PC-9 (cell line): Measurements from ENCODE around the gene PLIN4. TPM values are rescaled to one million over a fixed set of nuclear protein-coding genes. Genes with fewer than 3 reads are reported as not detected.

ENCODE experiments used
- BruUV-seq: library from RNA; stranded (reverse); fragments of 400-500 nt; replicated peaks from 2 replicates; lab custom pipeline; 2021; lab: Mats Ljungman, UMichigan
- CTCF ChIA-PET: fragments of 300-600 bp; sonication (Branson Sonifier 250); formaldehyde crosslinking; loops from one replicate; lab custom pipeline; 2022; ENCODE audit warnings: antibody characterized with exemption; lab: Charles Lee
- POLR2A ChIA-PET: fragments of 300-600 bp; sonication (Branson Sonifier 250); formaldehyde crosslinking; loops from one replicate; lab custom pipeline; 2022; ENCODE audit warnings: antibody characterized with exemption; ENCODE audit not compliant: unreplicated experiment; lab: Charles Lee
- DNase-seq, 2 experiments: peaks; one replicate each; pipeline versions ENCODE4 v3.0.0 to v3.0.0-alpha.2; 2015 to 2022; ENCODE audit warnings: mixed read lengths in 1 of 2
- H2AFZ ChIP-seq: fragments of 200-600 bp; sonication (generic); 2 replicates; pipeline ENCODE4 v1.8.1; 2017; ENCODE audit warnings: antibody characterized with exemption
- H3F3A ChIP-seq: fragments of 200-600 bp; sonication (generic); 2 replicates; pipeline ENCODE4 v1.8.1; 2017; ENCODE audit warnings: antibody characterized with exemption, mild to moderate bottlenecking, low read depth; ENCODE audit not compliant: insufficient read depth
- H3K27ac ChIP-seq: fragments of 200-600 bp; sonication (generic); 2 replicates; pipeline ENCODE4 v1.6.1; 2016; ENCODE audit warnings: mixed run types
- H3K27me3 ChIP-seq: fragments of 200-600 bp; sonication (generic); 2 replicates; pipeline ENCODE4 v1.6.1; 2016; ENCODE audit warnings: low read depth, mixed run types; ENCODE audit not compliant: insufficient read depth
- H3K36me3 ChIP-seq: fragments of 200-600 bp; sonication (generic); 2 replicates; pipeline ENCODE4 v1.6.1; 2016; ENCODE audit warnings: low read depth, mixed run types
- H3K4me1 ChIP-seq: fragments of 200-600 bp; sonication (generic); replicated peaks from 2 replicates; pipeline ENCODE4 v1.6.1; 2016; ENCODE audit warnings: mixed run types; ENCODE audit not compliant: insufficient read depth
- H3K4me2 ChIP-seq: fragments of 200-600 bp; sonication (generic); 2 replicates; pipeline ENCODE4 v1.6.1; 2017; ENCODE audit warnings: mixed run types
- H3K4me3 ChIP-seq: fragments of 200-600 bp; sonication (generic); 2 replicates; pipeline ENCODE4 v1.6.1; 2016; ENCODE audit warnings: mixed run types
- H3K79me2 ChIP-seq: fragments of 200-600 bp; sonication (generic); 2 replicates; pipeline ENCODE4 v1.6.1; 2017; ENCODE audit warnings: low read depth, mixed run types
- H3K9me2 ChIP-seq: fragments of 200-600 bp; sonication (generic); 2 replicates; pipeline ENCODE4 v1.8.1; 2017; ENCODE audit warnings: mild to moderate bottlenecking; ENCODE audit not compliant: insufficient read depth
- H3K9me3 ChIP-seq: fragments of 200-600 bp; sonication (generic); 2 replicates; pipeline ENCODE4 v1.8.1; 2016; ENCODE audit warnings: low read depth; ENCODE audit not compliant: insufficient read depth
- H4K20me1 ChIP-seq: fragments of 200-600 bp; sonication (generic); 2 replicates; pipeline ENCODE4 v1.8.1; 2017; ENCODE audit not compliant: insufficient read depth
- CTCF ChIP-seq: fragments of 200-600 bp; sonication (generic); conservative IDR thresholded peaks from 2 replicates; pipeline ENCODE4 v1.6.1; 2017; ENCODE audit warnings: mixed run types, antibody characterized with exemption, mild to moderate bottlenecking, moderate library complexity
- EZH2 ChIP-seq: fragments of 200-600 bp; sonication (generic); IDR thresholded peaks from 2 replicates; pipeline ENCODE4 v1.8.0; 2017; ENCODE audit warnings: antibody characterized with exemption, low read depth
- intact Hi-C: fragments of 100-400 bp; cut with micrococcal nuclease; formaldehyde crosslinking; loops from one replicate; pipeline ENCODE4 v1.10.0; 2022; ENCODE audit not compliant: unreplicated experiment
- total RNA-seq: library from RNA; stranded (reverse); gene quantifications from 2 replicates; pipeline ENCODE4 v1.2.3, GENCODE V29; 2021

PLIN4 gene
- total RNA-seq, 1 experiment from 2014 or later, result 1.6 TPM

- no peaks in the 10 kb centered on the region for H3K4me1 ChIP-seq
- no peak for TF ChIP-seq EZH2
- no peak for TF ChIP-seq CTCF
- H3F3A ChIP-seq, result peaks cover 3% of the 10 kb centered on the region
- H2AFZ ChIP-seq, result no peak overlapping the region
- ChIA-PET POLR2A (no interaction called here), CTCF (interaction anchor here (0.7 kb wide), 1 partner anchor 419 kb away, joined by 7 read pairs; no protein-coding TSS in a partner anchor)
- DNase-seq, result peak in 1 of 2 experiments; percentile 62
- H3K27me3 ChIP-seq, result no peaks in the 10 kb centered on the region
- no peak overlapping the region for H3K27ac ChIP-seq
- no peaks in the 10 kb centered on the region for H3K9me2 ChIP-seq
- H3K9me3 ChIP-seq, result no peaks in the 10 kb centered on the region
- BruUV-seq, result no TSS peak
- intact Hi-C loops, result no loop called here
- H4K20me1 ChIP-seq, result no peaks in the 10 kb centered on the region
- H3K4me2 ChIP-seq, result peak overlapping the region; percentile 56; the same call in 1 of the 2 replicates
- H3K79me2 ChIP-seq, result no peaks in the 10 kb centered on the region
- no peaks in the 10 kb centered on the region for H3K36me3 ChIP-seq
- peak overlapping the region; percentile 31; the same call in 1 of the 2 replicates for H3K4me3 ChIP-seq
Measured at GRCh38 chr19:4555657-4556561, 37.6 kb upstream of the PLIN4 start.

GRCh38 chr19:4554717-4555116, 36.4 kb upstream of the PLIN4 start:
- Histone ChIP-seq H3K4me1 (no peaks in the 10 kb centered on the region), H3K27me3 (no peaks in the 10 kb centered on the region), H3F3A (peaks cover 3% of the 10 kb centered on the region), H3K27ac (no peak overlapping the region), H3K36me3 (no peaks in the 10 kb centered on the region), H3K4me2 (no peak overlapping the region), H2AFZ (no peak overlapping the region), H3K9me3 (no peaks in the 10 kb centered on the region), H3K79me2 (no peaks in the 10 kb centered on the region), H4K20me1 (no peaks in the 10 kb centered on the region), H3K4me3 (no peak overlapping the region), H3K9me2 (no peaks in the 10 kb centered on the region)
- no TSS peak for BruUV-seq
- ChIA-PET POLR2A (interaction anchor here (0.7 kb wide), 1 partner anchor 80 kb away, joined by 6 read pairs; no protein-coding TSS in a partner anchor), CTCF (no interaction called here)
- intact Hi-C loops, result no loop called here
- TF ChIP-seq EZH2, result no peak
- no peak for DNase-seq

- ChIA-PET CTCF (no interaction called here), POLR2A (no interaction called here)
- no peak overlapping the region for H3K27ac ChIP-seq
- no peaks in the 10 kb centered on the region for H3K36me3 ChIP-seq
- no peak overlapping the region for H2AFZ ChIP-seq
- no peaks in the 10 kb centered on the region for H3K9me2 ChIP-seq
- no peaks in the 10 kb centered on the region for H4K20me1 ChIP-seq
- H3K4me3 ChIP-seq, result no peak overlapping the region
- H3K4me2 ChIP-seq, result no peak overlapping the region
- intact Hi-C loops, result no loop called here
- no peaks in the 10 kb centered on the region for H3K79me2 ChIP-seq
- H3K27me3 ChIP-seq, result no peaks in the 10 kb centered on the region
- no TSS peak for BruUV-seq
- H3K4me1 ChIP-seq, result no peaks in the 10 kb centered on the region
- DNase-seq, result no peak
- TF ChIP-seq EZH2 (no peak), CTCF (no peak)
- no peaks in the 10 kb centered on the region for H3K9me3 ChIP-seq
- peaks cover 1% of the 10 kb centered on the region for H3F3A ChIP-seq
Measured at GRCh38 chr19:4553775-4554174, 35.5 kb upstream of the PLIN4 start.
